ENCODE results near the gene NPDC1.
A peak's percentile ranks its signal among the peaks of the same experiment; 100 is the strongest.

Gene NPDC1

DNA sequence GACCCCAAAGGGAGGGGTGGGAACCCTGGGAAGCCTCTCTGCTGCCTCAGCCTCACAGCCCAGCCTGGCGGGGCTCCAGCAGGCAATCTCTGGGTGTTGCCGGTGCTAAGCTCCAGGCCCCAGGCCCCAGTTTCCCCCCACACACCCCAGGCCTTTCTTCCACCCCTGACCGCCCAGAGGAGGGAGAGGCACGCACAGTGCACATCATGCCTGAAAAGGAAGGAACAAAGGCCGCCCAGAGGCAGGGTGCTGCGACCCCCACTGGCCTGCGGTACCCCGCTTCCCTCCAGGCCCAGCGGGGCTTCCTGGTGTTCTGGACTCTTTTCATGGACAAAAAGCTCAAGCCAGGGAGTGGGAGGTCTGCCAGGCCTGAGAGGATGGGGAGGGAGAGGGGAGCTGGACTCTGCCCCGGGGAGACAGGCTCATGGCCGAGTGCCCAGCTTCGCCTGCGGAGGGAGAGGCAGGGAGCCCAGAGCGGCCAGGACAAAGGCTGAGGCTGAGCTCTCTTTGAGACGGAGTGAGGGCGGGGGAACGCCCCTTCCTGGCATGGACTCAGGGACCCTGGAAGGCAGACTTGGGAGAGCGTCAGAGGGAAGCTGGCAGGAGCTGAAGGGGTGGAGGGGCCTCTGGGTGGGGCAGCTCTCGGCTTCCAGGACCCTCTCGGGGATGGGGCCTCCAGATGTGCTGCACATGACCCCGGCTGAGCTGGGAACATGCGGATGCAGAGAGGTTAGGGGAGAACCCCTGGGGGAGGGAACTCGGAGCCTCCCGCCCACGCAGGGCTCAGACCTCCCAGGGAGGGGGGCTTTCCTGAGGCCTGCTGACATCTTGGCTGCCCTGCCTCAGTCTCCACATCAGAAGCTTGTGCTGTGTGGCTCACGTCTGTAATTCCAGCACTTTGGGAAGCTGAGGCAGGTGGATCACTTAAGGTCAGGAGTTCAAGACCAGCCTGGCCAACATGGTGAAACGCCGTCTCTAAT lies 9.7 kb upstream of the NPDC1 start:
- no peak for DNase-seq

- no peak for DNase-seq
Measured at GRCh38 chr9:137054932-137055384, 9.0 kb upstream of the NPDC1 start.

DNA sequence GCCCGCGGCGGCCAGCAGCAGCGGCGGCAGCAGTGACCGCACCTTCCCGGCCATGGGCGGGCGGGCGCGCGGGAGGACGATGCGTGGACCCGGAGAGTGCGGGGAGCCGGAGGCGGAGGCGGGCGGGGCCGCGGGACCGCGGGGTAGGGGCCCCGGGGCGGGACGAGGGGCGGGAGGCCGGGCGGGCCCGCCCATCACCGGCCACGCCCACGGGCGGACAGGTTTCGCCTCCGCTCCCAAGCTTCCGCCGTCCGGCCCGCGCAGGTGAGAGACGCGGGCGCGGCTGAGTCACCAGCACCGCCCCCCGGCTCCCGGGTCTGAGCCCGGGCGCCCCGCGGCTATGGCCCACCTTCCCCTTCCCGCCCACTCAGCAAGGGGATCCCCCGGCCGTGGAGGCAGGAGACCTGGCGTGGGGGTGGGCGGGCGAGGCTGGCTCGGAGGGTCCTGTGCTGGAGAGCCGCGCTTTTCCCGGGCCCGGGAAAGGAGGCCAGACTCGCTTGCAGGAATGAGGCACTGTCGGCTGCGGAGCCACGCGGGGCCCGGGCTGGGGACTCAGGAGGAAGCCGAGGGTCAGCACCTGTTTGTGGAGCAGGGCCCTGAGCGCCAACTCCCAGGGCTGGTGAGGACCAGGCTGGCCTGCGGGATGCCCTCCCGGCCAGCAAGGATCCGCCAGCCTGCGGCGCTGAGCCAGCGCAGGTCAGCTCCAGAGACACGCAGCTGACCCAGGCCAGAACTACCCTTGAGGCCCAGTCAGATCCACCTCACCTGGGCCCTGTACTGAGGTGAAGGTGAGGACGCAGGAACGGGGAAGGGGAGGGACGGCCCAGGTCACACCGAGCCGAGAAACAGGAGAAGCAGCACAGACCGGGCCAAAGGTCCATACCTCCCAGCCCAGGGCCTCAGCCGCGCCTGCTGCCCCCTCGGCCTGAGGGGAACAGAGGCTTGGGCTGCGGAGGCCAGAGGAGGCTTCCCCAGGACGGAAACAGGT lies 8.3 kb upstream of the NPDC1 start, which contains the start of gene ENTPD2:
Gene ENTPD2 (minus strand): TSS at position 118 of the 988 bp plus-strand sequence. CDS start 64 bp downstream, at position 54.
- DNase-seq, result no peak

DNA sequence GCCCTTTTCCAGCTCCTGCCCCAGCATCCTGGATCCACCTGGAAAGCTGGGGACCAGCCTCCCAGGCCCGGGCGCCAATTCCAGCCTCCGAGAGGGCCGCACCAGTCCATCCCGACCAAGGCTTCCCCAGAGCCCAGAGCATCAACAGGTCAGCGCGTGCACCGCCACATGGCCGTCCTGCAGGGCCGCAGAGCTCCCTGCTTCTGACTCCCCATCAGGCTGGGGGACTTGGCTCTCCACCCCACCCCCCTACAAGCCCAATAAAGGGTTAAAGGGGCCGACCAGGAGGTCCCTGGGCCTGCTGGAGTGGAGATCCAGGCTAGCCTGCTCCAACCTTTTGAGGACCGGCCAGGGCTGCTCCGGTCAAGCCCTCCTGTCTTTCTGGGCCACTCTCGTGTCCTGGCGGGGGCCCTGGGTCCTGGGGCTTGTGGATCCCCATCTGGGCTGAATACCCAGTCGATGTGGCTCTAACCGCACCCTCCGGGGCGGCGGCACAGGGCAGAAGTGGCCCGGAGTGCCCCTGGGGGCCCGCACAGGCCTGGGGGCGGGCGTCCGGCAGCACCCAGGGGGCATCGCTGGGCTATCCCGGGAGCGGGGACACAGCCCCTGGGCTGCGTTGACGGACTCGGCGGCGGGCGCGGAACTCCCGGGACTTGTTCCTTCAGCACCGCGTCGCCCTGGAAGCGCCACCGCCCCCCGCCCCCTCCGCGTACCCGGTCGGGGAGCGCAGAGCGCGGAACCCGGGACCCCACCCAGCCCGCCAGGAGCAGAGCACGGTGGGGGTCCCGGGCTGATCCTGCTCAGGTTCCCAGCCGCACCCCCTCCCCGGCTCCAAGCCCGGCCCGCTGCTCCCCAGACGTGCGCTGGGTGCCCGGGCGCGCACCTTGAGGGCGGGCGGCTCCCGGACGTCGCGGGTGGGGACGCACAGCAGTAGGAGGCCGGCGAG lies 7.3 kb upstream of the NPDC1 start:
- DNase-seq, result no peak

DNA sequence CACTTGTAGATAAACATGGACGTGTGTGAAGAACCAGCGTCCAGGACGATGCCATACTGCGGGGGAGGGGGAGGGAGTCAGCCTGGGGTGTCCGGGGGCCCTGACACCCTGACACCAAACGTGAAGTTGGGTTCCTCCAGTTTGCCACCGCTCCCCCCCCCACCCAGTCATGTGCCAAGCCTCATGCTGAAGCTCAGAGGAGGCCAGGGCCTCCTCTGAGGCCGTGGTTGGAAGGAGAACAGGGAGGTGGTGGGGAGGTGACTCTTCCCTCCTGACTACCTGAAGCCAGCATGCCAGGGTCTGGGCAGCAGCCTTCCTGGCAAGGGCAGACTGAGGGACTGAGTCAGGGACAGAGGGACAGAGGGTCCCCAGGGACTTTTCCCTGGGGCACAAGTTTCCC lies 6.3 kb upstream of the NPDC1 start:
- DNase-seq, result no peak

DNA sequence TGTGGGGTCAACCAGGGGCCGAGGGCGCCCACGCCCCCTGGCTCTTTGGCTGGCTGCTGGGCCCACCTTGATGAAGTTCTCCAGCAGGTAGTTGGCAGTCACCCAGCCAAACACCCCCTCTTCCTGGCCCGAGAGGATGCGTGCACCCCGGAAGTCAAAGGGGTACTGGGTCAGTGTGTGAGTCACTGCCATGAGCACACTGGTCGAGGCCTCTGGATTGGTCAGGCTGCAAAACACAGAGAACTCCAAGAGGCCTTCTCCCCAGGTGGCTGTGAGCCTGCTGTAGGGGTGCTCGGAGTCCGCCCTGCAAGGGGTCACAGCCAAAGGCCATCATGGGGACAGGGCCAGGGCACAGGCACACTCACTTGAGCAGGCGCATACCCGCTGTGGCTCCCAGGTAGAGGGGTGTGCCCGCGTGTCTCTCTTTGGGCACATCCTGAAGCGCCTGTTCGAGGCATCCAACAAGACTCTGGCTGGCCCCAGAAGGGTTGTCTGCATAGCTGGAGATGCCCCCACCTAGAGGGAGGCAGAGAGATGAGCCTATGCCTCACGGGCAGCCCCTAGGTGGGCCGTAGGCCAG lies 5.3 kb upstream of the NPDC1 start:
- DNase-seq, result no peak

- DNase-seq, result no peak
Measured at GRCh38 chr9:137050570-137050969, 4.6 kb upstream of the NPDC1 start.

DNA sequence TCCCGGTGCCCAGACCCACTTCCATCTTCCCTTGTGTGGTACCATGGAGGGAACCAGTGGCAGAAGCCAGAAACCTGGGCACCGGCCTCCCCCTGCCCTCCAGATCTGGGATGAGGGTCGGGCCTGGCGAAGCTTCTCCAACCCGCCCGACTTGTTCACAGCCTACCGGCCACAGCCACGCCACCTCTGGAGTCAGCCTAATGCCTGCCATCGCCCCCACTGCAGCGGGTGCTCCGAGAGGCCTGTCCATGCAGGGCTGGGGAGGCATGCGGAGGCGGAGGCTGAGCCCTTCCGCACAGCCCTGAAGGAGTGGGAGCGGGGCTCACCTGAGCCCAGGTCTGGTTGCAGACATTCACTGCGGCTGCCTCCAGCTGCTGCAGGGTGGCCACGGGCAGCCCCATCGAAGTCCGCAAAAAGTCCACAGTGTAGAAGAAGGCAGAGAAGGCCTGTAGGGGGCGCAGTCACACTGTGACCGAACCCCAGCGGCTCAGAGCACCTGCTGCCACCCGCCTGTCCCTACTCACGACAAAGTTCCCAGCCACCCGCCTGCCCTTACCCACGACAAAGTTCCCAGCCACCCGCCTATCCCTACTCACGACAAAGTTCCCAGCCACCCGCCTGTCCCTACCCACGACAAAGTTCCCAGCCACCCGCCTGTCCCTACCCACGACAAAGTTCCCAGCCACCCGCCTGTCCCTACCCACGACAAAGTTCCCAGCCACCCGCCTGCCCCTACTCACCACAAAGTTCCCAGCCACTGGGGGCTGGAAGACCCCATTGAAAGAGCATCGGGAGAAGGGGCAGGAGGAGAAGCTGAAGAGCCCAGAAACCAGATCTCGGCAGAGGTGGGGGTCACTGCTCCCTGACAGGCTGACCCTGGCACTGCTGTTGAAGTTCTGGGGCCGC lies 3.8 kb upstream of the NPDC1 start:
- peak; percentile 37 for DNase-seq

DNA sequence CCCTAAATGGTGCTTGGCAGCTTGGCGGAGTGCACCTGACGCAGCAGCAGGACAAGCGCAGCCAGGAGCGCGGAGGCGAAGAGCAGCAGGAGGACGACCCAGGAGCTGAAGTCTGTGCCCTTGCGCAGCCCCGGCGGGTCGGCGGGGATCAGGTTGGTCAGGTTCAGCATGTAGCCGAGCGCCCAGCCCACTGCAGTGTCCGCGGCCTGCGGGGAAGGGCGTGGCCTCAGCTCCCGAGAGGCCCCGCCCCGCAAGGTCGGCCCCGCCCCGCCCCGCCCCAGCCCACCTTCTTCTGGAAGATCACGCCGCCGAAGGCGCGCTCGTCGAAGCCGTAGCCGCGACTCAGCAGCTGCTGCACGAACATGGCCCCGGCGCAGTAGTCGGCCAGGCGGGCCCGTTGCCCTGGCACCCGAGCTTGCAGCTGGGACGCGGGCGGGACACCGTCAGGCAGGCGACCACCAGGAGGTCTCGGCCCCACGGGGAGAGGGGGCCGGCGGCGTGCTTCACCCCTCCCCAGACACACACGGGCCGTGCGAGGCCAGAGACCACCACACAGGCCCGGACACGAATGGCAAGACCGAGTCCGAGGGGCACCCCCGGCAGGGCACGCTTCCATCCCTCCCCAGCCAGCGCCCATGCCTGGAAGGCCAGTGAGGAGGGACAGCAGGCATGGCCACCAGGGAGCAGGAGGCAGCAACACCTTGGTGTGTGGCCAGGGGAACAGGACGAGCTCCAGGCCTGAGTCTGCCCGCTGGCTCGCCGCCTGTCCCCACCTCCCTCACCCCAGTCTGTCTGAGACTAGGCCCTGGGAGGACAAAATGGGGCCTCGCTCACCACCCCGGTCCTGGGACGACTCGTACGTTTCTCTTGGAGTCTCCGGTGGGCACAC lies 2.9 kb upstream of the NPDC1 start:
- DNase-seq, result no peak

- DNase-seq, result no peak
Measured at GRCh38 chr9:137045294-137046087, 486 bp downstream of the NPDC1 start.

GRCh38 chr9:137044502-137045177 lies 1.3 kb downstream of the NPDC1 start:
- DNase-seq, result no peak

DNA sequence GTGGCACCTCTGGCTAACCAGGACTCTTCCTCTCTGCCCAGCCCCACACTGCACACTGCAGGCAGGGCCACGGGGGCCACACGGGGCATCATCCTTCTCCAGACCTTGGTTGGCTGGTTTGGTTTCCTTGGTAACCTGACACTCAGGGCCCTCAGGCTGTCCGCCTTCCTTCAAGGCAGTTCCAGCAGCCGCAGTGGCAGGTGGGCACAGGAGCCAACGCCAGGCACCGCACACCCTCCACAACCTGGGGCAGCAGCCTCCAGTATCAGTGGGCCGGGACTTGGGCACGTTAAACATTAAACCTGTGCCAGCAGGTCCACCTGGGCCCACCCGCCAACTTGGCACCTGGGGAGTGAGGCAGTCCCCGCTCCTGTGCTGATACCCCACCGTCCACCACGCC lies 1.9 kb downstream of the NPDC1 start:
- DNase-seq, result no peak

DNA sequence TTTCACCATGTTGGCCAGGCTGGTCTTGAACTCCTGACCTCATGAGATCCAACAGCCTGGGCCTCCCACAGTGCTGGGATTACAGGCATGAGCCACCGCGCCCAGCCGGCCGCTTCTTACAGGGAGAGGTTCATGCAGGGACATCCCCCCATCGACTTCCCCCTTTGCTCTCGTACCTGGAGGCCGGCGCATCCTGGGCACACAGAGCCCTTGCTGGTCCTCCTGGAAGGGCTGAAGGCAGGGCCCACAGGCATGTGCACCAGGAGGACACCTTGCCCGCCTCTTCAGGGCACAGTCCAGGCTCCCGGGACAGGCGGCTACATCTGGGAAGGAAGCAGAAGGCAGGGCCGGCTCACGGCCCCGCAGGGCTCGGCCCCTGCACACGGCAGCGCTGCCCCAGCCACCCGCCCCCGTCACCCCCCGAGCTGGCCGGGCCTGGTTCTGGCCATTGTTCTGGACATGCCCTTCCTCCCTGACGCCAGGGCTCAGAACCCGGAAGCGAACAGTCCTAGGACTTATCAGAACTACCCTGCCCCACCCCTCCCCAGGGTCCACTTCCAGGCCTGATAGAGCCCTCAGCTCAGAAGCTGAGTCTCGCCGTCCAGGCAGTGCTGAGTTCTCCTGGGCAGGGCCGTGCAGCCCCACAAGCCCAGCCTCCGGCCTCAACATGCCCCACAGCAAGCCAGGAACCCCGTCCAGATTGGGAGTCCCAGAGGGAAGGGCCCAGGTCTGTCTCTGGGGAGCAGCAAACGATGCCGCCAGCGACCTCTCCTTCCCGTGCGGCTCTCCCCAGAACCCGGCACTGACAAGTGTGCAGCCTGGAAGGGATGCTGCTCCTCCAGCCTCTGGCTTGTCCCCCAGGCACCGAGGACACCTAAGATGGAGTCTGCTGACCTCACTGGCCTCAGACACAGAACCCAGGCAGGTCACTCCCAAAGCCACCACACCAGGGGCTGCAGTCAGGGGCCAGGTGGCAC lies 2.9 kb downstream of the NPDC1 start:
- DNase-seq, result no peak

DNA sequence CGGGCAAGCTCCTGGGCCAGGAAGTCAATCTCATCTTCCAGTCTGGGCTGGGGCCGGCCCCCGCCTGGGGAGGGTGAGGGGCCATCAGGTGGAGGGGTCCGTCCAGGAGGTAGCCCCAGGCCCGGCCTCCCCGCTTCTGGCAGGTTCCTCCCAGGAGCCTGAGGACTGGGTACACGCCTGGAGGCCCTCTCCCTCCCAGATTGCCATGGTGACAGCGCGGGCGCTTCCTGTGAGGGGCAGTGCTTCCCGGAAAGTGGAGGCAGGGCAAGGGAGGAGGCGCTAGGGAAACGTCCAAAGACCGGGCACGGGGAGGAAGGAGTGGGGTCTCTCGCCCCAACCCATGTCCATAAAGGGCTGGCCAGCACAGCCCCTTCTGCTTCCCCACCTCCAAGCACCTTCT lies 4.9 kb downstream of the NPDC1 start:
- DNase-seq, result no peak

GRCh38 chr9:137040568-137040967 lies 5.4 kb downstream of the NPDC1 start:
- no peak for DNase-seq

GRCh38 chr9:137039611-137040366 lies 6.2 kb downstream of the NPDC1 start:
- no peak for DNase-seq

All from NCI-H524 treated with DMSO at 0.1 percent for 48 hours (cell line).